Mucosa of stomach (tissue), 1 donor: ENCODE results near the gene C10orf143.
"Not testable (repeated sequence)": the region's sequence is repeated elsewhere in the genome, so short reads cannot be mapped to it uniquely, and the experiment has no call there.

ENCODE experiments used
- H3K27me3 ChIP-seq: one replicate; pipeline ENCODE4 v1.7.0; 2013; ENCODE audit warnings: mild to moderate bottlenecking, low read length; ENCODE audit not compliant: control insufficient read depth, insufficient read depth
- H3K36me3 ChIP-seq: one replicate; pipeline ENCODE4 v1.7.0; 2013; ENCODE audit warnings: low read length; ENCODE audit not compliant: control insufficient read depth, insufficient read depth
- H3K4me1 ChIP-seq: one replicate; pipeline ENCODE4 v1.7.0; 2013; ENCODE audit warnings: mild to moderate bottlenecking, low read length; ENCODE audit not compliant: control insufficient read depth, insufficient read depth
- H3K4me3 ChIP-seq: one replicate; pipeline ENCODE4 v1.7.0; 2013; ENCODE audit warnings: low read length
- H3K9ac ChIP-seq: one replicate; pipeline ENCODE4 v1.7.0; 2013; ENCODE audit warnings: mild to moderate bottlenecking, low read length, moderate library complexity
- H3K9me3 ChIP-seq: one replicate; pipeline ENCODE4 v1.7.0; 2013; ENCODE audit warnings: mild to moderate bottlenecking, low read length, moderate library complexity; ENCODE audit not compliant: control insufficient read depth
- donor health status: Pancreatic carcinoma.

The C10orf143 gene

GRCh38 chr10:130108934-130109604 is 1.6 kb downstream of the C10orf143 start:
- no peak overlapping the region for H3K4me3 ChIP-seq
- H3K4me1 ChIP-seq = peaks cover 10% of the 10 kb centered on the region

GRCh38 chr10:130108146-130108545 is 2.5 kb downstream of the C10orf143 start:
- H3K36me3 ChIP-seq, H3K4me3 ChIP-seq, H3K9me3 ChIP-seq, H3K27me3 ChIP-seq, H3K4me1 ChIP-seq, H3K9ac ChIP-seq: not testable (repeated sequence)

More at GRCh38 chr10:130108934-130109604, 1.6 kb downstream of the C10orf143 start:
- no peak overlapping the region for H3K9ac ChIP-seq
- H3K36me3 ChIP-seq = no peaks in the 10 kb centered on the region
- no peaks in the 10 kb centered on the region for H3K27me3 ChIP-seq
- no peaks in the 10 kb centered on the region for H3K9me3 ChIP-seq

GRCh38 chr10:130105724-130106123 is 4.9 kb downstream of the C10orf143 start:
- H3K9me3 ChIP-seq = no peaks in the 10 kb centered on the region
- peaks cover 10% of the 10 kb centered on the region for H3K4me1 ChIP-seq
- no peak overlapping the region for H3K9ac ChIP-seq
- no peak overlapping the region for H3K4me3 ChIP-seq
- H3K36me3 ChIP-seq = no peaks in the 10 kb centered on the region
- no peaks in the 10 kb centered on the region for H3K27me3 ChIP-seq

- H3K27me3 ChIP-seq = no peaks in the 10 kb centered on the region
- H3K4me1 ChIP-seq = no peaks in the 10 kb centered on the region
- H3K36me3 ChIP-seq = no peaks in the 10 kb centered on the region
- no peak overlapping the region for H3K9ac ChIP-seq
- no peak overlapping the region for H3K4me3 ChIP-seq
- no peaks in the 10 kb centered on the region for H3K9me3 ChIP-seq
Observed at GRCh38 chr10:130099344-130099743, 11.3 kb downstream of the C10orf143 start.

- H3K4me3 ChIP-seq, H3K4me1 ChIP-seq, H3K27me3 ChIP-seq, H3K9me3 ChIP-seq, H3K36me3 ChIP-seq, H3K9ac ChIP-seq: not testable (repeated sequence)
Observed at GRCh38 chr10:130090565-130090964, 20.1 kb downstream of the C10orf143 start.

- Histone ChIP-seq H3K9me3 (no peaks in the 10 kb centered on the region), H3K27me3 (no peaks in the 10 kb centered on the region), H3K4me3 (no peak overlapping the region), H3K4me1 (no peaks in the 10 kb centered on the region), H3K36me3 (no peaks in the 10 kb centered on the region), H3K9ac (no peak overlapping the region)
Observed at GRCh38 chr10:130080461-130080814, 30.2 kb downstream of the C10orf143 start.

- Histone ChIP-seq H3K9ac (no peak overlapping the region), H3K4me3 (no peak overlapping the region), H3K36me3 (no peaks in the 10 kb centered on the region), H3K27me3 (no peaks in the 10 kb centered on the region), H3K4me1 (no peaks in the 10 kb centered on the region), H3K9me3 (no peaks in the 10 kb centered on the region)
Observed at GRCh38 chr10:130079614-130080460, 30.8 kb downstream of the C10orf143 start.

DNA sequence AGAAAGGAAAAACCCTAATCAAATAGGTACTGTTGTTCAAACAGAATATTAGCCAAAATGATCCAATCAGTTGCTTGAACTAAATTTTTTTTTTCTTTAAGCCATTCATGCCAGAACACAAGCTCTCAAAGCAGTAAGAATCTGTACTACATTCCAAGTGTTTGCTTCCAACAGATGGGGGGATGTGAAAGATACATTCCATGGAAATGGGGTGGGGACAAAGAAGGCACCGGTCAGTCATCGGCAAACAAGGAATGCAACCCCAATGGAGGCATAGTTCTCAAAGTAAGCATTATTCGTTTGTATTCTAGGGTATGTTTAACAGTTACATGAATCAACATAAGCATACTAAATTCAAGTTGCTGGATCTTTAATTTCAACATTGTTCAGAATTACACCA is 32.5 kb downstream of the C10orf143 start:
- no peaks in the 10 kb centered on the region for H3K36me3 ChIP-seq
- H3K9ac ChIP-seq = no peak overlapping the region
- H3K9me3 ChIP-seq = no peaks in the 10 kb centered on the region
- no peaks in the 10 kb centered on the region for H3K4me1 ChIP-seq
- no peaks in the 10 kb centered on the region for H3K27me3 ChIP-seq
- no peak overlapping the region for H3K4me3 ChIP-seq

GRCh38 chr10:130076681-130077080 is 33.9 kb downstream of the C10orf143 start:
- H3K36me3 ChIP-seq = no peaks in the 10 kb centered on the region
- H3K27me3 ChIP-seq = no peaks in the 10 kb centered on the region
- H3K9me3 ChIP-seq = no peaks in the 10 kb centered on the region
- H3K9ac ChIP-seq = no peak overlapping the region
- no peaks in the 10 kb centered on the region for H3K4me1 ChIP-seq
- no peak overlapping the region for H3K4me3 ChIP-seq

- Histone ChIP-seq H3K36me3 (no peaks in the 10 kb centered on the region), H3K4me3 (no peak overlapping the region), H3K27me3 (no peaks in the 10 kb centered on the region), H3K9me3 (no peaks in the 10 kb centered on the region), H3K9ac (no peak overlapping the region), H3K4me1 (no peaks in the 10 kb centered on the region)
Observed at GRCh38 chr10:130074639-130075038, 36.0 kb downstream of the C10orf143 start.

DNA sequence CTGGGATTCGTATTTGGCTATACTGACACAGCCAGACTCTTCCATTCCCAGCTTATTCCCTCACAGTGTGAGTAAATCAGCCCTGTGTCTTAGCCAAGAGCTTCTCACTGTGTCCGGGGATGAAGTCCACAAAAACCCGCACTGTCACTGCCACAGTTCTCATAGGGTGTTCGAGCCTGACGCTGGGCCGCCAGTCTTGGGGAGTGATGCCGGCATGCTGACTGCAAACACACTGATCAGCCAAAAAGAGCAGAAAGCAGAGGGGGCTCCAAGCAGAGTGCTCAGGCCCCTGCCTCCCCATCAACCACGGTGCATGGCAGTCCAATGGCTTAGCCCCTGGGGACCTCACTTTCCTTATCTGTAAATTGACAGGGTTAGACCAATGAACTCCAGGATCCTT is 36.7 kb downstream of the C10orf143 start:
- no peaks in the 10 kb centered on the region for H3K4me1 ChIP-seq
- no peaks in the 10 kb centered on the region for H3K9me3 ChIP-seq
- H3K4me3 ChIP-seq = no peak overlapping the region
- H3K9ac ChIP-seq = no peak overlapping the region
- no peaks in the 10 kb centered on the region for H3K27me3 ChIP-seq
- no peaks in the 10 kb centered on the region for H3K36me3 ChIP-seq

GRCh38 chr10:130072247-130072646 is 38.4 kb downstream of the C10orf143 start:
- Histone ChIP-seq H3K36me3 (no peaks in the 10 kb centered on the region), H3K9me3 (no peaks in the 10 kb centered on the region), H3K9ac (no peak overlapping the region), H3K27me3 (no peaks in the 10 kb centered on the region), H3K4me3 (no peak overlapping the region), H3K4me1 (no peaks in the 10 kb centered on the region)
